Esophagus muscularis mucosa (tissue), 4 donors: Measurements from ENCODE around the gene CRYGN. TPM values are rescaled to one million over a fixed set of nuclear protein-coding genes. Genes with fewer than 3 reads are reported as not detected.
A peak's percentile ranks its signal among the peaks of the same experiment; 100 is the strongest.

Source experiments
- DNase-seq: peaks from one replicate; pipeline ENCODE4 v3.0.0-alpha.2; 2017; ENCODE audit errors: extremely low spot score
- H3K27ac ChIP-seq, 4 donors: fragments of 200-600 bp; sonication (generic); replicated peaks in 1 of 4; 1 replicate in 3 of 4; 2 replicates in 1 of 4; pipeline ENCODE4 v1.5.1; 2016 to 2019; ENCODE audit warnings: mild to moderate bottlenecking in 1 of 4
- H3K27me3 ChIP-seq, 4 donors: fragments of 200-600 bp; sonication (generic); one replicate each; pipeline versions ENCODE4 v1.5.1 to v1.6.0; 2016 to 2019
- H3K36me3 ChIP-seq, 4 donors: fragments of 200-600 bp; sonication (generic); one replicate each; pipeline ENCODE4 v1.5.1; 2016 to 2019
- H3K4me1 ChIP-seq, 4 donors: fragments of 200-600 bp; sonication (generic); one replicate each; pipeline ENCODE4 v1.5.1; 2016 to 2019
- H3K4me3 ChIP-seq, 4 donors: fragments of 200-600 bp; sonication (generic); 1 replicate in 2 of 4; 2 replicates in 2 of 4; pipeline ENCODE4 v1.5.1; 2016 to 2019; ENCODE audit warnings: mild to moderate bottlenecking in 4 of 4, moderate library complexity in 1 of 4
- H3K9me3 ChIP-seq, 4 donors: fragments of 200-600 bp; sonication (generic); 1 replicate in 3 of 4; 2 replicates in 1 of 4; pipeline ENCODE4 v1.5.1; 2016 to 2019
- EP300 ChIP-seq: sonication (generic); formaldehyde crosslinking; IDR thresholded peaks from one replicate; pipeline ENCODE4 v1.6.1; 2017; ENCODE audit warnings: antibody characterized with exemption
- POLR2A ChIP-seq: fragments of 450-650 bp; IDR thresholded peaks from one replicate; pipeline ENCODE4 v1.6.1; 2017; ENCODE audit warnings: antibody characterized with exemption, moderate library complexity, mild to moderate bottlenecking, low read depth
- POLR2AphosphoS5 ChIP-seq, 2 donors: sonication (generic); formaldehyde crosslinking; IDR thresholded peaks; one replicate each; pipeline ENCODE4 v1.6.1; 2017; ENCODE audit warnings: antibody characterized with exemption in 2 of 2
- WGBS: methylation state at CpG from one replicate; pipeline ENCODE4 v1.1.5; 2018; 5-methylcytosine and 5-hydroxymethylcytosine counted together
- intact Hi-C: fragments of 100-400 bp; cut with DNase I; formaldehyde crosslinking; loops from one replicate; pipeline ENCODE4 v1.15.1; 2023
- total RNA-seq, 4 donors: library from RNA; depleted of rRNA; stranded (reverse); fragments of >200 nt; gene quantifications; one replicate each; pipeline versions ENCODE4 v1.1.0 to v1.2.1, GENCODE V29; 2016
- TF ChIP-seq, protein P1 (sequence below), 3 experiments: fragments of 200-600 bp in 2 of 3; fragments of 450-650 bp in 1 of 3; sonication (generic) in 2 of 3; IDR thresholded peaks; one replicate each; pipeline ENCODE4 v1.5.1; 2017 to 2019; ENCODE audit warnings: antibody characterized with exemption in 3 of 3, mild to moderate bottlenecking in 2 of 3, moderate library complexity in 1 of 3

Gene CRYGN
- total RNA-seq, 4 donors from 2014 or later = under 0.01 to 1.3 (median 0.25) TPM

DNA sequence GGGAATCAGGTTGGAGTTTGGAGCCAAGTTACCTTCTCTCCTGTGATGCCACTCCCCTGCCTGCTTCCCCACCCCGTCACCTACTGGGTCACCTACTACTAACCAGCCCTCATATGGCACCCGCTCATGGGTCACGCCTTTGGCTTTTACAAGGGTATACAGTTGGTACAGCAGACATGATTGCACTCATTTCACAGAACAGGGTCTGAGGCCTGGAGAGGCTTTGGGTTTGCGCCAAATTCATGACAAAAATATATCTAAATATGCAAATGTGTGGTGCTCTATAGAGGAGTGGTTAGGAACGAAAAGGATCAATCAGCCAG lies 10.7 kb downstream of the CRYGN start:
- H3K9me3 ChIP-seq = no peaks in the 10 kb centered on the region
- no peak for TF ChIP-seq POLR2AphosphoS5 (IDR thresholded peaks at IDR 0.05)
- TF ChIP-seq EP300 = no peak
- TF ChIP-seq POLR2A = no peak
- TF ChIP-seq, protein P1, sequence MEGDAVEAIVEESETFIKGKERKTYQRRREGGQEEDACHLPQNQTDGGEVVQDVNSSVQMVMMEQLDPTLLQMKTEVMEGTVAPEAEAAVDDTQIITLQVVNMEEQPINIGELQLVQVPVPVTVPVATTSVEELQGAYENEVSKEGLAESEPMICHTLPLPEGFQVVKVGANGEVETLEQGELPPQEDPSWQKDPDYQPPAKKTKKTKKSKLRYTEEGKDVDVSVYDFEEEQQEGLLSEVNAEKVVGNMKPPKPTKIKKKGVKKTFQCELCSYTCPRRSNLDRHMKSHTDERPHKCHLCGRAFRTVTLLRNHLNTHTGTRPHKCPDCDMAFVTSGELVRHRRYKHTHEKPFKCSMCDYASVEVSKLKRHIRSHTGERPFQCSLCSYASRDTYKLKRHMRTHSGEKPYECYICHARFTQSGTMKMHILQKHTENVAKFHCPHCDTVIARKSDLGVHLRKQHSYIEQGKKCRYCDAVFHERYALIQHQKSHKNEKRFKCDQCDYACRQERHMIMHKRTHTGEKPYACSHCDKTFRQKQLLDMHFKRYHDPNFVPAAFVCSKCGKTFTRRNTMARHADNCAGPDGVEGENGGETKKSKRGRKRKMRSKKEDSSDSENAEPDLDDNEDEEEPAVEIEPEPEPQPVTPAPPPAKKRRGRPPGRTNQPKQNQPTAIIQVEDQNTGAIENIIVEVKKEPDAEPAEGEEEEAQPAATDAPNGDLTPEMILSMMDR (IDR thresholded peaks at IDR 0.05) = no peak
- peaks cover 0 to 4% (median 0%) of the 10 kb centered on the region in 4 donors for H3K27me3 ChIP-seq
- WGBS = 92% methylated on average over 5 of the region's 5 CpGs
- no peak for DNase-seq
- no peaks in the 10 kb centered on the region for H3K36me3 ChIP-seq
- peak overlapping the region in 1 of 4 donors; percentile 5 for H3K27ac ChIP-seq
- intact Hi-C loops = no loop called here
- peaks cover 3 to 31% (median 20%) of the 10 kb centered on the region in 4 donors for H3K4me1 ChIP-seq
- no peak overlapping the region for H3K4me3 ChIP-seq

DNA sequence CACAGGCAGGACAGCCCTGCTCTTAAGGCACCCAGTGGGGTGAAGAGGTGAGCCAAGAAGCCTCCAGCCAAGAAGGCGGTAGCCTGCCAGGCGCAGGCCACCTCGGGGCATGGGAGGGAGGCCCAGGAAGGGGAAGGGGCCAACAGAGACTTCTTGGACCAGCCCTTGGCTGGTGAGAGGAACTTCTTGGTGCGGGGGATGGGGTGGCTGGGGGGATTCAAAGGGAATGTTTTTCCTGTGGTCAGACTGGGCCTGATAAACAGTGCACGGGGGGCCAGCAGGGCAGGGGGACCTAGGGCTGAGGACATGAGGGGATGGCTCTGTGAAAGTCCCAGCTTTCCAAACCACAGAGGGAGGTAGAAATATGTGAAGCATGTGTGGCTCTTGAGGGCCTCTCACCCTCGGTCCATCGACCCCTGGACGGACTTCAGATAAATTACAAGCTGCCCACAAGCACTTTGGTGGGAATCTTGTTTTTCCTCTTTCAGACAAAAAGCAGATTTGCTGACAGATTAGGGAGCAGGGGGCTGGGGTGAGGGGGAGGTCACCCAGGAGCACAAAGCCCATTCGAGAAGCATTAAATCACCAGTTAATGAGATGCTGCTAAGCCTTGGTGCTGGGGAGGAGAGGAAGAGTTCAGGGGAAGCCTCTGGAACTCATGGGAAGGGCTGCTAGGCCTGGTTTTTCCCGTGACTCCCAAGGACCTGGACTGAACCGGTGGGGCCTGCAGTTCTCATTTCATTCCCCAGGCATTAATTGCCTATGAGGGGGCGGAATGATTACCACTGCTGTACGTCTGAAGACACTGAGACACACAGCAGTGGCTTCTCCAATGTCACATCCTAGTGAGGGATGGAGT lies 11.3 kb downstream of the CRYGN start:
- no peak overlapping the region for H3K4me3 ChIP-seq
- peak overlapping the region in 3 of 4 donors; percentile 3 to 13 (median 5) for H3K27ac ChIP-seq
- TF ChIP-seq POLR2A = no peak
- TF ChIP-seq, protein P1 (IDR thresholded peaks at IDR 0.05) = no peak
- no peak for TF ChIP-seq EP300
- TF ChIP-seq POLR2AphosphoS5 (IDR thresholded peaks at IDR 0.05) = no peak
- intact Hi-C loops = no loop called here
- 67% methylated on average over 13 of the region's 13 CpGs for WGBS
- H3K9me3 ChIP-seq = no peaks in the 10 kb centered on the region
- no peak for DNase-seq
- H3K36me3 ChIP-seq = no peaks in the 10 kb centered on the region
- peaks cover 3 to 31% (median 20%) of the 10 kb centered on the region in 4 donors for H3K4me1 ChIP-seq
- H3K27me3 ChIP-seq = peaks cover 0 to 4% (median 0%) of the 10 kb centered on the region in 4 donors

DNA sequence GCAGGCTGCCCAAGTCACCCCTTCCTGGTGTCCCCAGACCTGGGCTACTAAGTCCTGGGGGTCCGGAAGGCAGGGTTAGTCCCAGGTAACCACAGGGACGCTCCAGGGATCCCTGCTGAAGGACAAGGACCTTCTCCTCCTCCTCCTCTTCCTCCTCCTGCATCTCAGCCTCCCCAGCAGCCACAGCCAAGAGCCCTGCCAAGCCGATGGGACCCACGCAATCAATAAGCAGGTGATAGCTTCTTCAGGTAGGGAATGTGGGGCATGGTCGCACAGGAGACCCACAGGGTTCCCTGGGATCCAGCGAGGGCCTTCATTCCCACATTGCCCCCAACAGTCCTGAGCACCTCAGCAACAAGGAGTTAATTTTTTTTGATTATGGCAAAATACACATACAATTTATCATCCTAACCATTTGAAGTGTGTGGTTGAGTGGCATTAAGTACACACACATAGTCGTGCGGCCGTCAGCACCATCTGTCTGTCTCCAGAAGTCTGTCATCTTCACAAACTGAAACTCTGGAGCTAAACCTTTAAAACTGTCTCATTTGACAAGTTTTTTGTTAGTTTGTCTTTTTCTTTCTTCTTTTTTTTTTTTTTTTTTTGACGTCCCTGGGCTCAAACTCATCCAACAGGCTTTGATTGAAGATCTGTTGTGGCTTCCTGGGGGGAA lies 12.1 kb downstream of the CRYGN start:
- no peaks in the 10 kb centered on the region for H3K36me3 ChIP-seq
- no peaks in the 10 kb centered on the region for H3K9me3 ChIP-seq
- no peak for DNase-seq
- peaks cover 3 to 31% (median 20%) of the 10 kb centered on the region in 4 donors for H3K4me1 ChIP-seq
- no peak overlapping the region for H3K4me3 ChIP-seq
- TF ChIP-seq, protein P1 (IDR thresholded peaks at IDR 0.05) = no peak
- TF ChIP-seq EP300 = no peak
- TF ChIP-seq POLR2A = no peak
- TF ChIP-seq POLR2AphosphoS5 (IDR thresholded peaks at IDR 0.05) = no peak
- peak overlapping the region; percentile 62 to 75 (median 62) for H3K27ac ChIP-seq
- peaks cover 0 to 4% (median 0%) of the 10 kb centered on the region in 4 donors for H3K27me3 ChIP-seq
- 74% methylated on average over 5 of the region's 10 CpGs for WGBS
- intact Hi-C loops = no loop called here

- no peak overlapping the region for H3K4me3 ChIP-seq
- DNase-seq = no peak
- WGBS = 86% methylated on average over 17 of the region's 23 CpGs
Measured at GRCh38 chr7:151426904-151427704, 12.8 kb downstream of the CRYGN start.

More at GRCh38 chr7:151426904-151427704, 12.8 kb downstream of the CRYGN start:
- H3K4me1 ChIP-seq = peaks cover 3 to 31% (median 20%) of the 10 kb centered on the region in 4 donors
- no peaks in the 10 kb centered on the region for H3K36me3 ChIP-seq
- peak overlapping the region; percentile 62 to 75 (median 62) for H3K27ac ChIP-seq
- peaks cover 0 to 2% (median 0%) of the 10 kb centered on the region in 4 donors for H3K27me3 ChIP-seq
- intact Hi-C loops = no loop called here
- TF ChIP-seq EP300 (no peak), POLR2A (no peak), POLR2AphosphoS5 (IDR thresholded peaks at IDR 0.05) (no peak)
- TF ChIP-seq, protein P1 (IDR thresholded peaks at IDR 0.05) = no peak
- peaks cover 0 to 6% (median 0%) of the 10 kb centered on the region in 4 donors for H3K9me3 ChIP-seq
